Right lobe of liver (tissue), 4 donors: ENCODE measurements around the gene MYO18A.

Source experiments
- POLR2A ChIP-seq: fragments of 450-650 bp; IDR thresholded peaks from one replicate; pipeline ENCODE4 v1.6.1; 2017; ENCODE audit warnings: antibody characterized with exemption, mild to moderate bottlenecking
- TF ChIP-seq, protein P1 (sequence below), 4 donors: fragments of 200-600 bp in 3 of 4; fragments of 450-650 bp in 1 of 4; IDR thresholded peaks; one replicate each; pipeline versions ENCODE4 v1.5.1 to v1.8.0; 2016 to 2022; ENCODE audit warnings: antibody characterized with exemption in 4 of 4, mild to moderate bottlenecking in 2 of 4
- donor health status: DM: no; HTN: no; CAD: no.
- donor health status: DM: no; HTN: no; CAD: no.
- donor health status: DM: no; HTN: yes; CAD: no.

DNA sequence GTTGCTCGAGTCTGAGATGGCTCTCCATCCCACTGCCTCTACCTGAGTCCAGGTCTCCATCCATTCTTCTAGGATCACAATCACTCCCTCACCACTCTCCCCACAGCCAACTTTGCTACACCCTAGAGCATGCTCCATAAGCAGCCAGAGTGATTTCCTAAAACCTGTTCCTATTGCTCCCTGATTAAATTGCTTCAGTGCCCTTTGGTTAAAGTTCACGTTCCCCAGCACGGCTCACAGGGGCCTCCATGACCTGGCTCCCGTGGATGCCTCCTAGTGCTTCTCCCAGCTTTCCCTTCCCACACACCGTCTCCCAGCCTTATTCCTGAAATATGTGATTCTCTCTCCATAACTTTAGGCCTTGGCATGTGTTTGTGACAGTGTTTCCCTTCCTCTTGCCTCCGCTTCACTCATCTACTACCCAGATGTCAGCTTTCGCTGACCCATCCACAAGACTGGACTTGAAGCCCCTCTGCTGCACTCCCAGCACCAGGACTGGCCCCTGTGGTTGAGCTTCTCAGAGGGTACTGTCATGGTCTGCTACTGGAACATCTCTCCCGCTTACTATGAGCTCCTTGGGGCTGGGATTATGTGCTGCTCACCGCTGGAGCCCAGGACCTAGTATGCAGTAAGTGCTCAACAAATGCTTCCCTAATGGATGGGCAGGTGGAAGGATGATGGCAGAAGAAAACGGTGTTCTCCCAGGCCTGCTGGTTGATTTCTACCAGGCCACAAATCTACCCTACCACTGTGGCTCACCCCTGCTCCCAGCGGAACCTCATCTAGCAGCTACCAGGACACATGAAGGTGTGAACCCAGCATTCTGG, 17.9 kb downstream of the MYO18A start:
- TF ChIP-seq, protein P1, sequence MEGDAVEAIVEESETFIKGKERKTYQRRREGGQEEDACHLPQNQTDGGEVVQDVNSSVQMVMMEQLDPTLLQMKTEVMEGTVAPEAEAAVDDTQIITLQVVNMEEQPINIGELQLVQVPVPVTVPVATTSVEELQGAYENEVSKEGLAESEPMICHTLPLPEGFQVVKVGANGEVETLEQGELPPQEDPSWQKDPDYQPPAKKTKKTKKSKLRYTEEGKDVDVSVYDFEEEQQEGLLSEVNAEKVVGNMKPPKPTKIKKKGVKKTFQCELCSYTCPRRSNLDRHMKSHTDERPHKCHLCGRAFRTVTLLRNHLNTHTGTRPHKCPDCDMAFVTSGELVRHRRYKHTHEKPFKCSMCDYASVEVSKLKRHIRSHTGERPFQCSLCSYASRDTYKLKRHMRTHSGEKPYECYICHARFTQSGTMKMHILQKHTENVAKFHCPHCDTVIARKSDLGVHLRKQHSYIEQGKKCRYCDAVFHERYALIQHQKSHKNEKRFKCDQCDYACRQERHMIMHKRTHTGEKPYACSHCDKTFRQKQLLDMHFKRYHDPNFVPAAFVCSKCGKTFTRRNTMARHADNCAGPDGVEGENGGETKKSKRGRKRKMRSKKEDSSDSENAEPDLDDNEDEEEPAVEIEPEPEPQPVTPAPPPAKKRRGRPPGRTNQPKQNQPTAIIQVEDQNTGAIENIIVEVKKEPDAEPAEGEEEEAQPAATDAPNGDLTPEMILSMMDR (IDR thresholded peaks at IDR 0.05): no peak
- TF ChIP-seq POLR2A: no peak
